KBM-7 (cell line): Measurements from ENCODE around the gene SGO1.
A peak's percentile ranks its signal among the peaks of the same experiment; 100 is the strongest.

Experiments used
- DNase-seq: peaks from one replicate; pipeline ENCODE4 v3.0.0-alpha.2; 2015
- in situ Hi-C: fragments of 300-500 bp; cut with MboI; formaldehyde crosslinking; loops from 2 replicates; pipeline ENCODE4 v1.14.3; 2020; ENCODE audit warnings: low sequenced_read_pairs, low pct_unique_long_range_greater_than_20kb, mixed read lengths

The SGO1 gene

DNA sequence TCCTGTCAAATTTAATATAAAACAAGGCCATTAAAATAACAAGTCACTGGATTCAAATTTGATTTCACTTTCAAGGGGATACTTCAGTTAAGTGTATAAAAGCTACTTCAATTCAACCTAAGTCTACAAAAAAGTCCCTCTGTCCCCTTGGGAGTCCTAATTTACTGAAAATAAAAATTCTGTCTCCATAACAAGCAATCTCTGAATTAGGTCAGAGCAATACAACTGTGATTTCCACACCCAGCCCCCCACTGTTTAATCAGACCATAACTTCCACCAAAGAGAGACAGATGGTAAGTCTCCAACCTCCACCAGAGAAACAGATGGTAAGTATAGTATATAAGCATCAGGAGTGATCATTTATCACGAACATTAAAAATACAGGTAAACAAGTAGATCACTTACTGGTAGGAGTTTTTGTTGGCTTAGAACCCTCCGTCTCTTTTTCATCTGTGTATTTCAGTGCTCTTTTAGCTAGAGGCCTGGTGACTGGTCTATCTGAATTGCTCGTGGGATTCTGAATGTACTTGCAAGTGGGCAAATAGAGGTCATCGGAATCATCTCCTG is 12.1 kb downstream of the SGO1 start:
- in situ Hi-C loops, result no loop called here
- DNase-seq, result no peak

- no peak for DNase-seq
- in situ Hi-C loops, result no loop called here
Measured at GRCh38 chr3:20161714-20162113, 24.3 kb downstream of the SGO1 start.

GRCh38 chr3:20160230-20160629 is 25.8 kb downstream of the SGO1 start:
- in situ Hi-C loops, result no loop called here
- peak; percentile 15 for DNase-seq

- in situ Hi-C loops, result no loop called here
- DNase-seq, result no peak
Measured at GRCh38 chr3:20154928-20155327, 31.1 kb downstream of the SGO1 start.

GRCh38 chr3:20154078-20154477 is 31.9 kb downstream of the SGO1 start:
- DNase-seq, result no peak
- in situ Hi-C loops, result no loop called here

DNA sequence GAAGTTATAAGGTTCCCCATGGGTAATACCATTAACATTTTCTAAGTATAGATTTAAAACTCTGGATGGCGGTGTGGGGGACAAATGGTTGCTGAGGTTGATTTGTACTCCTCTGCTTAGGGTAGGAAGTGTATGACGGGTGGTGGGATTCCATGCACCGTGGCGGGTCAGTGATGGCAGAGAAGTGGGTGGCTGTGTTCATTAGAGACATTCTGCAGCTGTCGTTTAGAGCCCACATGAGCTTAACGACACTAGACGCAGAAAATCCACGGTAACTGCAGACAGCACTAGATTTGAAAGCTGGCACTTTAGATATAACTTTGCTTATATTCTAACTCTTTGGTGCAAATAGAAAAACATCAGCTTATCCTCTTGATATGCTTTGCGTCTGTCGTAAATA is 37.5 kb downstream of the SGO1 start:
- no peak for DNase-seq
- in situ Hi-C loops, result no loop called here

DNA sequence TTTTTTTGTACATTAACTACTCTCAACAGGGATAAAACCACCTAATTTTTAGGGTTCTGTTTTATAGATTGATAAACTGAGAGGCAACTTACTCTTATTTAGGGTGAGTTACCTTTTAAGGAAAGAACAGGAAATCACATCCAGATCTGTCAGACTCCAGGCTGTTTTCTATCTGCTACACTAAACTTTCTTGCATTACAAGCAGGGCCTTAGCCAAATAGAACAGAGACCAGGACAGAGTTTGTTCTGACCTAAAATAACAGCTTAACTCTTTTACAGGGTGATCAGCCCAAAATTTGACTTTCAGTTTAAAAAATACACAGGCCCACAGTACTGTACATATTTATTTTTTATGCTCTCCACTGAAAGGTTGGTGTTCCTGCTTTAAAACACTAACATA is 38.6 kb downstream of the SGO1 start:
- in situ Hi-C loops, result no loop called here

DNA sequence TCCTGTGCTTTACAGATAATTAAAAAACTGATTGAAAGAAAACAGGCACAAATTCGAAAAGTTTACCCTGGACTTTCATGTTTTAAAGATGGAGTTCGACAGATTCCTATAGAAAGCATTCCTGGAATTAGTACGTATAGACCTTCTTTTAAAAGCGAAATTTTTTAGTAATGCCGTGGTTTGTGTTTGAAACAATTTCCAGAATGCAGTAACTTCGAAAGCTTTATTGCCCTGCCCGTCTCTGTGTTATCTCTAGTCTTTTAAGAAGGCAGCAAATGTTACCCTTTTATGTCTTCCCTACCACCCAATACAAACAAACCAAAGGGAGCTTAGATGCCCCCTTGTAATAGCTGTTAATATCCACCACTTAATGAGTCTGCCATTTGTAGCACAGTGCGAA is 39.7 kb downstream of the SGO1 start:
- in situ Hi-C loops, result no loop called here

More for the DNA sequence above, 38.6 kb downstream of the SGO1 start:
- no peak for DNase-seq

DNA sequence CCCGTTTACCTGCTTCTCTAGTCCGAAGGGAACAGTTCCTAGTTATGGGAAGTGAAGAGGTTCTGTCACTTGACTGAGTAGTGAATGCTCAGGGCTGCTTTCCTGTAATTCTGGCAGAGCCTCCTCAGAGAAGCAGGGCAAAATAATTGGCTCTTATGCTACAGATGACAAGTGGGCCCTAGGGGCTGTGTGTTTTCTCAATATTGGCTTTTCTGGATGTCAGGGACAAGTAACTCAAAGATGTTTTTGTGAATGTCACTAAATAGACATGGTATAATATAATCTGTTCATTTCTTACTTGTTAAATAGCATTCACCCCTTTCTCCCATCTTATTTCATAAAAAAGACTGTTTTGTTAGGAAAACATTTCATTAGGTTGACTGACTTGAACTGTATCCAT is 40.1 kb downstream of the SGO1 start:
- in situ Hi-C loops, result no loop called here
- DNase-seq, result no peak

More for the DNA sequence above, 39.7 kb downstream of the SGO1 start:
- DNase-seq, result no peak

GRCh38 chr3:20143519-20143918 is 42.5 kb downstream of the SGO1 start:
- no peak for DNase-seq
- in situ Hi-C loops, result no loop called here

DNA sequence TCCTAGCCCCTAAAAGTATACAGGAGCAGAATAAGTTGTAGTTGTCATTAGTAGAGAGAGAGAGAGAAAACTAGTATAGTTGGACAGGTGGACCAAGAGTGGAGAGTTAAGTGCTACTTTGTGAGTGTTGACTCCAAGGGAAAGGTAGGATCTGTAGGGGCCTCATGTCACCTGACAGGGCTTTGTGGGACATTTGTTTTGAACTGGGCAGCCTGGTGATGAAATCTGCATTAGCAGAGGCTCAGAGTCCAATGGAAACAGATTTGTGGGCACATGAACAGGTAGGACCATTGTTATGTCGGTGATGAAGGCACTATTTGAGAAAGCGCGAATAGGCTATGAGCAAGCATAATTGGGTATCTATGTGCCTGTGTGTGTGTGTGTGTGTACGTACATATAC is 43.5 kb downstream of the SGO1 start:
- DNase-seq, result no peak
- in situ Hi-C loops, result no loop called here

GRCh38 chr3:20141851-20142250 is 44.2 kb downstream of the SGO1 start:
- DNase-seq, result no peak
- in situ Hi-C loops, result no loop called here

GRCh38 chr3:20141316-20141715 is 44.7 kb downstream of the SGO1 start:
- DNase-seq, result no peak
- in situ Hi-C loops, result no loop called here

DNA sequence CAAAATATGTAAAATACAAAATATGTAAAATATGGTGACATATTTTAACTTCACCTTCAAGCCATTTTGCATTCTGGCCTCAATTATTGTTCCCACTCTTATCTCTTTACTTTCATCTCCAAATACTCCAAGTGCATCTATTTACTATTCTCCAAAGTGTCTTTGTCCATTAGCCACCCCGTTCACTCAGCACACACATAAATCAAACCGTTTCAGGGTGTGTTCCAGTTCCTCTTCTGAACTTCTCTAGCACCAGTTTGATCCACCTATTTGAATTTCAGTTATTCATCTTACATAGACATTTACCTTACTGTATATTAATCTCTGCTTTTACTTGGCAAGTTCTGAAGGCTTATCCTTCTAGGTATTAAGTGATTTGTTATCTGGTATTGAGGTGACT is 45.1 kb downstream of the SGO1 start:
- in situ Hi-C loops, result no loop called here
- no peak for DNase-seq

DNA sequence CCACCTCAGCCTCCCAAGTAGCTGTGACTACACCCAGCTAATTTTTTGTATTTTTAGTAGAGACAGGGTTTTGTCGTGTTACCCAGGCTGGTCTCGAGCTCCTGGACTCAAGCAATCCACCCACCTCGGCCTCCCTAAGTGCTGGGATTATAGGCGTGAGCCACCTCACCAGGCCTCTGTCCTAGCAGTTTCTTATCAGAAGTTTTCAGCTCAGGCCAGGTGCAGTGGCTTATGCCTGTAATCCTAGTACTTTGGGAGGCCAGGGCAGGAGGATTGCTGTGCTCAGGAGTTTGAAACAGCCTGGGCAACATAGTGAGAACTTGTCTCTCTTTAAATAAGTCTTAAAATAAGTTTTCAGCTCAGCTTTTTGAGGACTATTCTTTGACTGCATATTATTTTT is 48.4 kb downstream of the SGO1 start:
- in situ Hi-C loops, result no loop called here
- DNase-seq, result no peak

- no peak for DNase-seq
- in situ Hi-C loops, result no loop called here
Measured at GRCh38 chr3:20136231-20136630, 49.8 kb downstream of the SGO1 start.

GRCh38 chr3:20130106-20130505 is 55.9 kb downstream of the SGO1 start:
- DNase-seq, result no peak
- in situ Hi-C loops, result no loop called here

DNA sequence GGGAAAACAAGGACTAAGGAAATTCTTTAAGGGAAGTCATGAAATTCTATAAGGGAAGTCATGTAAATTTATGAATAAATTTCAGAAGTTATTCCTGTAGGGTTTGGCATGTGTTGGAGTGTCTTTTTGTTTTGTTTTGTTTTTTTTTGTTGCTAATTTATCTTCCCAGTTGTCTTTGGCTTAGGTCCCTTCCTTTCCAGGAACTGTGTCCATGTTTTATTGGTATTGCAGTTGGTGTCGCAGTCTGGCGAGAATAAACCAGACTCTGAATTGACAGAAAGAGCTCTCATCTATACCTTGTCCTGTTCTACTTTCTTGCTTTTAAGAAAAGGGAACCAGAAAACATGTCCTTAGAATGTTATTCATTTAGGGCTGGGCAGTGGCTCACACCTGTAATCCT is 57.6 kb downstream of the SGO1 start:
- no peak for DNase-seq
- in situ Hi-C loops, result no loop called here

DNA sequence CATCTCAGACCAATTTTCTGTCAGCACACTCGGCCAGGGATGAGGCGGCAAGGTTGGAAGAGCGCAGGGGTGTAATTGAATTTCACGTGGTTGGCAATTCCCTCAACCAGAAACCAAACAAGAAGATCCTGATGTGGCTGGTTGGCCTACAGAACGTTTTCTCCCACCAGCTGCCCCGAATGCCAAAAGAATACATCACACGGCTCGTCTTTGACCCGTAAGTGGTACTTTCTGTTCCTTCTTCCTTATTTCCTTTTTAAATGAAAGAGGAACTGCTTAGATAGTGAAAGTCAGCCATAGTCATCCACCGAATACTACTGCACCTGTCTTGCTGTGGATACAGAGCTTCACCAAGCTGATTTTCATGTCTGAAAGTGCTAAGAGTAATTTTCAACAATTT is 60.1 kb downstream of the SGO1 start:
- DNase-seq, result peak; percentile 49

DNA sequence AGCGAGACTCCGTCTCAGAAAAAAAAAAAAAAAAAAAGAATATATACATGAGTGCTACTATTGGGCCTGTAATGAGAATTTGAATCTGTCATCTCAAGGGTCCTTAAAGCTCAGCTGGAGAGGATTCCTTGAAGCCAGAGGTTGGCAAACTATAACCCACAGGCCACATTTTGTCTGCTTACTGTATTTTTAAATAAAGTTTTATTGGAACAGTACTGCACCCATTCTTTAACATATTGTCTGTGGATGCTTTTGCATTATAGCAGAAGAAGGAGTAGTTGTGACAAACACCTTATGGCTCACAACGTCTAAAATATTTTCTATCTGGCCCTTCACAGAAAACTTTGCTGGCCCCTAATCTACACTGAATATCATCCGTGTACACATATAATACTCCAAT is 60.7 kb downstream of the SGO1 start:
- DNase-seq, result no peak
- in situ Hi-C loops, result no loop called here

More for the DNA sequence above, 60.1 kb downstream of the SGO1 start:
- in situ Hi-C loops, result no loop called here

DNA sequence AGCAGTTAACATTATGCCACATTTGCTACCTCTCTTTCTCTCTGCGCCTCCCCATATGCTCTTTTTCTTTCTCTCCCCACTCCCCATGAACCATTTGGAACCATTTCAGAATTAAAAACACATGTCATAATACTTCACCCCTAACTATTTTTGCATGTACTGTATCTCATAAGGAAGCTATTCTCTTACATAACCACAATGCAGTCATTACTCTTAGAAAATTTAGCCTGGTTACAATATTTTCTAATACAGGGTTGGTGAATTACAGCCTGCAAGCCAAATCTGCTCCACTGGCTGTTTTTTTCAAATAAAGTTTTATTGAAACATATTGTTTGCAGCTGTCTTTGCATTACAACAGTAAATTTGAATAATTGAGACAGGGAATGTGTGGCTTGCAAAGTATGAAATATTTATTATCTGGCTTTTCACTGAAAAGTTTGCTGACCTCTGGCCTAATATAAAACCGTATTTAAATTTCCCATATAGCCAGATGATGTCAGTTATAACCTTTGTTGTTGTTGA is 62.8 kb downstream of the SGO1 start:
- in situ Hi-C loops, result no loop called here
- no peak for DNase-seq

DNA sequence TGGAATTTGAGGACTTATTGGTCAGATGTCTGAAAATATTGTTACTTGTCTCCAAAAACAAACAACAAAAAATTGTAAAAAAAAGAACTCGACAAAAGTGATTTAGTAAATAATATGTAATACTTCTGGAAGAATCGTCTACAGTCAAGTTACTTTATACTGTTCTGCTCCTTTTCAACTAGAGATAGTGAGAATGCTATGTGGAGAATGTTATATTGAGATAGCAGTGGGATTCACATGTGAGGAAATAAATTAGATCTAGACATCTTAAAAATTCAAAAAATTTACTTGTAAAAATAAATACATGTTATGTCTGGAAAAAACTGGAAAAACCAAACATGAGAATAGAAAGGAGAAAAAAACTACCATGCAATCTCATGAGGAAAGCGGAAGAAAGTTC is 64.9 kb downstream of the SGO1 start:
- DNase-seq, result no peak
- in situ Hi-C loops, result no loop called here
